HG02943 (cell line): Measurements from ENCODE around the gene SAE1.

Source experiments
- ATAC-seq: cut with Tn5 transposase; IDR thresholded peaks from one replicate; pipeline ENCODE4 v1.9.1; 2021; ENCODE audit warnings: mild to moderate bottlenecking, low read depth, moderate library complexity; ENCODE audit not compliant: unreplicated experiment

Gene SAE1

DNA sequence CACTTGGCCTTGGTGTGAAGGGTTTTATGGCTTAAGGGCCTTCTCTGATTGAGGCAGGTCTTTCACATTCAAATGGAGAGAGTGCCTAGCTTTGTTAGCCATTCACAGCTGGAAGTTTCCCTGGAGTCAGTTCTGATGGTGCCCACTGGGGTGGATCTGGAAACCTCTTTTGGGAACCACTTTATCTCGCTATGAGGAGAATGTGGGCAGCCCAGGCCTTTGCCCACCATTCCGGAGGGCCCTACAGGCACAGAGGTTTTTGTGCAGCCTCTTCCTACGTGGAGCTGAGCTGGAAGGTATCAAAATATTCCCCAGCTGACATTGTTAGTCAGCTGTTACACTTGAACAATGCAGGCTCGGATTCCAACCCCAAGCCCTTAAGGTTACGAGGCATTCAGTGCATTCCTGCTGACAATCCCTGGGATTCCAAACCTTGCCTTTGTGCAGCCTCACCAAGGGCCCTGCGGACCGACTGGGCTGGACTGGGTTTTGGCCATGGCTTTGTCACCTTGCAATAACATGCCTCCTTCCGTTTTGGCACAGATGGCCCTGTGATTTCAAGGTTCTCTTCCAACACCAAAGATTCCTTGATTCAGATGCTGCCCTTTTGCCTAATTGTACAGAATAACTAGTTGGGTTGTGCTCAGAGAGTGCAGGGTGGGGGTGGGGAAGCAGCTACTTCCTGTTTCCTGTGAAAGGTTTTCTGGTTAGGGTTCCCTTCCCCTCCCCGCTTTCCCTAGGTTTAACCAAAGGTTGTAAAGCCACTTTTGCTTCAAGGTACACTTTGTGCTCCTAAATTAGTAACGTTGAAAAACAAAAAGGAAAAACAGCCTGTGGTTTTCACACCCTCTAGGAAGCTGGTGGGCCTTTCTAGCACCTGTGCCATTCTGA, 27.0 kb downstream of the SAE1 start:
- no peak for ATAC-seq

DNA sequence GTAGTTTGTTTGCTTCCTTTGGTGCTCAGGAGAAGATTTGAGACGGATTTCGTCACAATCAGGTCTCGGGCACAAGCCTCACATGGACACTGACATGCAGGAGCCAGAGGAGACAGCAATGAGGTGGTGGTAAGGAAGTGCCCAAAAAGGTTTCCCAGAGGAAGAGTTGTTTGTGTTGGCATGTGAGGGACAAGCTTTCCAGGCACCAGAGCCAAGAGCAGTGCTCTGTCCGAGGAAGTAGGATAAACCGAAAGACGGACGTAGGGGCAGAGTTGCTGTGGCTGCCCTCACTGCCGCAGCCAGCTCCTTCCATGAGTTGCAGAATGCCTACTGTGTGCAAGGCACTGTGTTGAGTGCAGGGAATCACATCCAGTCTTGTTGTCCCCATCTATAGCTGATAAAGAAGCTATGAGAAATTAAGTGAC, 27.7 kb downstream of the SAE1 start:
- ATAC-seq, result no peak

DNA sequence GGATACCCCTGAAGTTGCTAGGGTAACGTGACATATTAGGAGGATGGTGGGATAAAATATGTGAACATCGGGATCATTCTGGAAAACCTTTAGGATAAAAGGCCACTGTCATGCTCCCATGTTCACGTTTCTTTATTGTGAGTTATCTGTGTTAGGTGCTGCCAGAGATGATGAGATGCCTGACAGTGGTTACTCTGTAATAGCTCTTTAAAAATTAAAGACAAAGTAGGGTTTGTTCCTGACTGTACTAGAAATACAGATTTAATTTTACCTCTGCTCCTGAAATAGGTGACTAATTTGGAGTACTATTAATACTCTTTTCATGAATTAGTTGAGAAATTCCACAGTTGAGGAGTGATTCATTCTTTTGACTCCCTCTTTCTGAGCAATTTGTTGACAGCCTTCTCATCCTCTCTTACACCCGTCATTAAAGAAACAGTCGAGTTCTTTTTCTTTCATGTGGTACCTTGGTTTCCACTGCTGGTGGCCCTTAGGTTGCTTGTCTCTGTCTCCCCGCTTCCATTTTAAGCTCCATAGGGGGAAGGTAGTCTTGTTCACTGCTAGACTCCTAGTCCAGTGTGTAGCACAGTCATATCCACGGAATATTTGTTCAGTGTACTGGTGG, 28.4 kb downstream of the SAE1 start:
- no peak for ATAC-seq

DNA sequence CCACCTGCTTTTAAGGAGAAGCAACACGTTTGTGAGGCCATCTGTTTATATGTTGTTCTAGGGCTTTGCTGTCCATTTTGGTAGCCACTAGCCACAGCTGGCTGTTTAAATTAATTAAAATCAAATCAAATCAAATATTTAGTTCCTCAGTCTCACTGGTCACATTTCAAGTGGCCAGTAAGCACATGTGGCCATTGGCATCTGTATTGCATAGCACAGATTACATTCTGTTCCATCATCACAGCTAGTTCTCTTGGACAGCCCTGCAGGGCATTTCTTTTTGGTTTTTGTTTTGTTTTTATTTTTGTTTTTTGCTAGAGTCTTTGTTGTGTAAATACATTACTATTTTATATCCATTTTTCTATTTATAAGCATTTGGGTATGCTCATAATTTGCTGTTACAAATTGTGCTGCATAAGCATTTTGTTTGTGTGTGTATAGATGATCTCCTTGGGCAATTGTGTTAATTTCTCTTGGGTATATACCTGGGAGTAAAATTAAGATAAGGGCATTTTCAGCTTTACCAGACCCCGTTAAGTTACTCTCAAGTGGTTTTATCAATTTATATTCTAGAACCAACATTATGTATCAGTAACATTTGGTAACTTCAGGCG, 31.3 kb downstream of the SAE1 start:
- ATAC-seq, result no peak

DNA sequence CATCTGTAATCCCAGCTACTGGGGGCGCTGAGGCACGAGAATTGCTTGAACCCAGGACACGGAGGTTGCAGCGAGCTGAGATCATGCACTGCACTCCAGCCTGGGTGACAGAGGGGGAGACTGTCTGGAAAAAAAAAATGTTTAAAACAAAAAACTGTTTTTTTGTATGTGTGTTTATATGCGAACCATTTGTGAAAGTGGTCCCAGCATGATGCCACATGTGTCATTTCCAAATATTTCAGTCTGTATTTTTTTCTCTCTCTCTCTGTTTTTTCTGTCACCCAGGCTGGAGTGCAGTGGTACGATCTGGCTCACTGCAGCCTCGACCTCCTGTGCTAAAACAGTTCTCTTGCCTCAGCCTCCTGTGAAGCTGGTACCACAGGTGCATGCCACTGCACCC, 37.4 kb downstream of the SAE1 start:
- no peak for ATAC-seq

DNA sequence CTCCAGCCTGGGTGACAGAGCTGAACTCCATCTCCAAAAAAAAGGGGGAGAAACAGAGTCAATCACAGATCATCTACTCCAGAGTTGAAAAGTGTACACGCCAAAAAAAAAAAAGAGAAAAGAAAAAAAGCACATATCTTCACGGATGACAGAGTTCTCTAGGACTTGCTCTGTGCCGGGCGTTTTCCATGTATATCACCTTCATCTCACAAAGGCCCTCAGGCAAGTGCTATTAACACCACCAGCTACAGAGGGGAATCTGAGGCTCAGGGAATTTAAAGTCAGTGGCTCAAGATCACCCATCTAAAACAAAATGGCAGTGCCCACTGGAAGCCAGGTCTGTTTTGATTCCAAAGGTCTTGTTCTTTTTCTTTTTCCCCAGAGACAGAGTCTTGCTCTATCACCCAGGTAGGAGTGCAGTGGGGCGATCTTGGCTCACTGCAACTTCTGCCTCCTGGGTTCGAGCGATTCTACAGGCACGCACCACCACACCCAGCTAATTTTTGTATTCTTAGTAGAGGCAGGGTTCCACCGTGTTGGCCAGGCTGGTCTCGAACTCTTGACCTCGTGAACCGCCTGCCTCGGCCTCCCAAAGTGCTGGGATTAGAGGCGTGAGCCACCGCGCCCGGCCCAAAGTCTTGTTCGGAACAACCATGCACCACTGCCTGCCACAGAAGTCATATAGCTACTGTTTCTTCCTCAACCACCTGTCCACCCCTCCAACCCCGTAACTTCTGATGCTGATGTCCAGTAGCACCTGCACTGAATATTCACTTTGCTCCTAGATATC, 42.2 kb downstream of the SAE1 start:
- no peak for ATAC-seq

DNA sequence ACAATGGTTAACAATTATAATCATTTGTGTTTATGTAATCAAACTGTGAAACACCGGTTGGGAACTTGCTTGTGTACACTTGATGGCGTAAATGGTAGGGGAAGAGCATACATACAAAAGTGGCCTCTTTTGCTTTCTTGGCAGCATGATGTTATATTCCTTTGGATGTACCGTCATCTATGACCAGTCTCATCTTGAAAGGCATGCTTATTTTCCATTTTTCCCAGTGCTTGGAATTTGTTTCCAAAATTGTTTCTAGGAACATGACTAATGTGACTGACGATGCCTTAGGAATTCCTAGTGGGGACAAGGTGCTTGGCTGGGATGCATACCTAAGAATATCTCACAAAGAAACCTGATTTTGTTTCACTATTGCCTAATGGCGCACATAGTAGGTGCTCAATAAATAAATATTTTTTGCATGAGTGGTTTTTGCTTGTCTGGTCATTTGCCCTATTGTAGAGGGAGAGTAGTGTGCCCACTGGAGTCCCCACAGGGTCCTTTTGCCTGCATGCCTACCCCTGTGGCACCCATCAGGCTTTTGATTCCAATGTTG, 45.5 kb downstream of the SAE1 start:
- no peak for ATAC-seq

DNA sequence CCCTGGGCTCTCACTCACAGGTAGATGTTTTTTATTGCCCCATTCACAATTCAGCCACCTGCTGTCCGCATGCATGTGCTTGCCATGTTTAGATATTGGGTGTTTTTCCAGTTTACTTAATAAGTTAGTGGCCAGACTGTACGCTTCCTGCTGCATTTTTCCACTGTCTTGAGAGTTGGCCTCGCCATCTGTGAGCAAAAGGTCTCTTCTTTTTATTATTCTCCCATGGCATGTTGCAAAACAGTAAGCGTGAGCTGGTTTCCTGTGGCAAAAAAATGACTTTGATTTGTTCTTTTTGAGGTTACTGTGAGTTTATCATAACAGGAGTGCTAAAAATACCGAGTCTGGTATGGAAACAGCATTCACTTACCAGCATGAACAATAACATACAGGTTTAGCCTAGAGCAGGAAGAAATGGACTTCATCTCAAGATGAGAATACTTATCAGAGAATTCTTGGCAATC, 46.0 kb downstream of the SAE1 start:
- ATAC-seq, result no peak

DNA sequence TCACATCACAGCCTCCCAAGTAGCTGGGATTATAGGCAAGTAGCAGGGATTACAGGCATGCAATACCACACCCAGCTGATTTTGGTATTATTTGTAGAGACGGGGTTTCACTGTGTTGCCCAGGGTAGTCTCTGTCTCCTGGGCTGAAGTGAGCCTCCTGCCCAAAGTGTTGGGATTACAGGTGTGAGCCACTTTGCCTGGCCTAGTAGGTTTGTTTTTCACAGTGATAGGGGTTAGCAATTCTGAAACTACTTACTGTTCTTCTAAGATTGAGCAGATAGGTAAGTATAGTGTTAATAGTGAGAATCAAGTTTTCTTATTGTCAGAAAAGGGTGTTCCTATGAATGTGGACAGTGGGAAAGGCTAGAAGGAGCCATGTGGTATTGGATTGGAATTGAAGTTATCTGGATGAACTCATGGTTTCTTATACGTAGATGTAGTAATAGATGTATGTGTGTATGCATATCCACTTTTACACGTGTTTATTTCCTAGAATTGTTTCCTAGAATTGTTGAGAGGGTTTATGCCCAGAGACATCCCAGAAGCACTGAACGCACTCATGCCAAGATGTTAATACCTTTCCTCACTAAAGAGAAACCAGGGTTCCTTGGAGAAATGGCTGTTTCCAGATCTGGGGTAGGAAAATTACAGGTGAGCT, 49.1 kb downstream of the SAE1 start:
- no peak for ATAC-seq

DNA sequence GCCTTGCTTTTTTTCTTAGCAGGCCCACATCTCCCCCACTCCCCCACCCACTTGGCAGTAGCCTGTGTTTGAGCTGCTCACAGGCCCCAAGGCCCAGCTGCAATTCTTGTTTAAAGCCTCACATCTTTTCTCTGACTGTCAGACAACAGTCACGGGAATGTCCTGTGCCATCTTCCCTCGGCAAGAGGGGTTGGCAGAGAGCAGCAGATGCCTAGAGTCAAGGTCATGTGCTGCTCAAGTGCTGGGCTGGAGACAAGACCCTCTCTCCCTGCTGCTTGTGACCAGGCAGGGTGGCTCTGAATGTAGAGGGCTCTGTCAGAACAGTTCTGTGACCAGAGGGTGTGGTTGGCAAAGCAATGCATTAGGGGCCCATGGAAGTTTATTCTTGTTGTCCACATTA, 53.0 kb downstream of the SAE1 start:
- ATAC-seq, result no peak

DNA sequence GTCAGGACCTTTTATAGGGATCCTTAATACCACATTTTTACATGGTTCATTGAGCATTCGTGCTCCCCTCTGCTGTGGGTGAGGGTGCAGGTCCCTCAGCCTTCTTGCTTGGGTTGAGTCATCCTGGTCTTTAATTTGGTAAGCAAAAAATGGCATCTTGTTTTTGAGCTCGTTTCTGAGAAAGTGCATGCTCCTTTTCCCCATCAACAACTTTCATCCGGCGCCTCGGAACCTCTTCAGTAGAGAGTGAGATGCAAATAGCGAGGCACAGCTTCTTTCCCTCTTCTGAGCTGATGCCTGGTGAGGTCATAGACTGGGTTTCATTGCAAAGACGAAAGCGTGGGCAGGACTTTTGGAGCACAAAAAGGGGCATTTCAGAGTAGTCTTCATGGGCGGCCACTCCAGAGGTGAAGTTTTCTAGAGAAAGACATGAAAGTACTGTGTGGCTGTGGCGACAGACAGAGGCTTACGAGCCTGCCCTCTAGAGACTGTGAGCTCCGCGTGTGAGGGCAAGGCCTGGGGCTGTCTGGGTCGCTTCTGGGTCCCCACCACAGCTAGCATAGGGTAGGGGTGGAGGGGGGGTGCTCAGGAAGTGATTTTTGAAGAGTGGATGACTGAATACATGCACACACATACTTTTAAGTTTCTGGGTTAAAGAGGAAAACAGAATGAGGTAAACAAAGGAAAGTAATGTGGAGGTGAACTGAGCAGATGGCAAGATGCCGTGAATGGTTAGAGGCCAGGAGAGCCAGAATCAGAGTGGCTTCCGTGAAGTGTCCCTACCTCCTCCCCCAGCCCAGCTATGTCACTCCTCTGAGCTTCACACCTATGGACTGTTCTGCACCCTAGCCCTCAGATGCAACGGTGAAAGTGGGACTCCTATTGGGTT, 56.1 kb downstream of the SAE1 start:
- peak; percentile 77 for ATAC-seq

DNA sequence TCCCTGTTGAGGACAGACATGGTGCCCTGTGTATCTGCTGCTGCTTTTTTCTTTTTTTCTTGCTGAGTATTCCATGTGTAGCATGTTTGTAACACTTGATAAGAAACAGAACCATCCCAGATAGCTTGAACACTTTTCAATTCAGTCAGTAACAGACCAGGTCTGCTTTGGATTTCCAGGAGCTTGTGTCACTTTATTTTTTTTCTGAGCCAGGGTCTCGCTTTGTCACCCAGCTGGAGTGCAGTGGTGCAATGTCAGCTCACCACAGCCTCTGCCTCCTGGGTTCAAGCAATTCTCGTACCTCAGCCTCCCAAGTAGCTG, 56.7 kb downstream of the SAE1 start:
- no peak for ATAC-seq

DNA sequence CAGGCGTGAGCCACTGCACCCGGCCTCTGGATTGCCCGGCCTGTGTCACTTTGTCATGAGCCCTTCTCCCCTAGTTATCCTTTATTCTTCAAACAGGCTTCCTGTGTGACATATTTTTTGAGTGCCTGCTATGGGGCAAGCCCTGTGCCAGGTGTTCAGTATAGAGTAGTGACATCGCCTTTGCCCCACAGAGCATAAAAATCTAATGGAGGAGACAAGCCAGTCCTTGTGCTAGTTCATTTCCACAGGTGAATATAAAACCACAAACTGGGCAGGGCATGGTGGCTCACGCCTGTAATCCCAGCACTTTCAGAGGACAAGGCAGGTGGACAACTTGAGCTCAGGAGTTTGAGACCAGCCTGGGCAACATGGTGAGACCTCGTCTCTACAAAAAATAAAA, 57.2 kb downstream of the SAE1 start:
- ATAC-seq, result no peak

DNA sequence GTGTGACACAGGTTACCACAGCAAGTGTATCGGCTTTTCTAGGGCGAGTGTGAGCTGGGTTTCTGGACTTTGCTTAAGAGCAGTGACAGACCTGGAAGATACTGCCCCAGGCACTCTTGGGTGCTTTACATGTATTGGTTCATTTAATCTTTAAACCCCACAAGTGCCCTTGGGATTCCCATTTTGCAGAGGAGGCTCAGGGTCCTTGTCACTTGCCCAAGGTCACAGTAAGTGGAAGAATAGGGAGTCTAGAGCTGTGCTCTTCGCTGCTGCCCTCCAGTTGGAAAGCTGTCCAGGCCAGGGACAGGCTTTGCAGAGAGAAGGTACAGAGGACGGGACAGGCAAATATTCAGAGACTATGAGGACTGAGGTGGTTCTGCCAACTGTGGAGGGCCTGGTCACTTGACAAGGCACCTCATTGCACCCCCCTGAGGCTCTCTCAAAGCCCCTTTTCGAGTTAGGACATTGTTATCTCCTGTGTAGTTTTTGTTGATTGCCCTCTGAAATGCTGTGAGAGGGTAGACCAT, 57.9 kb downstream of the SAE1 start:
- ATAC-seq, result no peak

DNA sequence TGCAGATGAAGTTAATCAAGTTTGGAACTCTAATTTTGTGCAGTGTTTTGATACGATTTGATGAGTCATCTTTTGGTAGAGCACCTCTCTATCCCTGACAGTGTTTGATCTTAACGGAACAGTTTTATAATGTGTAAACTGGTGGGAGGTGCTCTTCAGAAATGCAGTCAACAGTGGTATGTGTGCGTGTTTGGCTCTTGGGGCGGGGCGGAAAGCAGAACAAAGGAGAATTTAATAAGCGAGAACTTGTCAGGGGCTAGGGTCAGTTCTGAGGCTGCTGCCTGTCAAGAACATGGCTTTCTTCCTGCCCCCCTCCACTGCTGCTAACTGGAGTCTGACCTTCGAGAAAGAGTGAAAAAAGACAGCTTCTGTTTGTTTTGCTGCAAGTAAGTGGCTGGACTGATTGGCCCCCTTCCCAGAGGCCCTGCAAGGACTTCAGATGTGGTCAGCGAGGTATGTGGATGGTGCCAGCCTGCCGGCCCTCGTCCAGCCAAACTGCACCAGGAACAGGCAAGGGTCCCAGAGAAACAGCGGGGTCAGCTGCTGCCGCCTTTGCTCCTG, 59.6 kb downstream of the SAE1 start:
- ATAC-seq, result no peak

DNA sequence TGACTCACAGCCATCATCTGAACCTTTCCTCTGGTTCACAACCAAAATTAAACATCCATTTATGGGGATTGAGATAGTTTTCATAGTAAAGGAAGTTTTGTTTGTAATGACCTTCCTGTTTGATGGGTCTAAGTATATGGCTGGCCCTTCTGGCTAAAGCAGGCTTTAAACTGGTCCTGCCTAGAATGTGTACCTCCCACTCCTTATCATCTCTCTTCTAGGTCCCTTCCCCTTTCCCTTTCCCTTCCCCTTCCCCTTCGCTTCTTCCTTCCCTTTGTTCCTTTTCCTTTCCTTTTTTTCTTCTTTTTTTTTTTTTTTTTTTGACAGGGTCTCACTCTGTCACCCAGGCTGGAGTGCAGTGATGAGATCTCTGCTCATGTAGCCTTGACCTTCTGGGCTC, 64.8 kb downstream of the SAE1 start:
- no peak for ATAC-seq

DNA sequence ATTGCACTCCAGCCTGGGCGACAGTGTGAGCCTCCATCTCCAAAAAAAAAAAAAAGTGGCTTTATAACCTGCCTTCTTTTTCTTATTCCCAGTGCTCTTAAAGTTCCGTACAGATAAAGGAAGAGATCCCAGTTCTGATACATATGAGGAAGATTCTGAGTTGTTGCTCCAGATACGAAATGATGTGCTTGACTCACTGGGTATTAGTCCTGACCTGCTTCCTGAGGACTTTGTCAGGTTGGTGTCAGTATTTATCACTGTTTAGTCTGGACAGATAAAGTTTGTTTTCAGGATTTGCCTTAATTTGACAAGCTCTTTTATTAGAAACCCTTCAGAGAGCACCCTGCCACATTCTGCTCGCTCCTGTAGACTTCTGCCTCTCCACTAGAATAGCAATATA, 66.5 kb downstream of the SAE1 start:
- no peak for ATAC-seq

DNA sequence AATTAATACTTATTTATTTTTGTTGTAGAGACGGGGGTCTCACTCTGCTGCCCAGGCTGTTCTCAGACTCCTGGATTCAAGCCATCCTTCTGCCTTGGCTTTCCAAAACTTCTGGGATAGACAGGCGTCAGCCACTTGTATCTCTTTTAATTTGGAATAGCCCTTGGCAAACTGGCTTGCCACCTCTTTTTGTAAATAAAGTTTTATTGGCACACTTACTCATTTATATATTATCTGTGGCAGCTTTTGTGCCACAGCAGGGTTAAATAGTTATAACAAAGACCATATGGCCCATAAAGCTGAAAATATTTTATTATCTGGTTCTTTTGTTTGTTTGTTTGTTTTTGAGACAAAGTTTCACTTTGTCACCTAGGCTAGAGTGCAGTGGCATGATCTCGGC, 69.9 kb downstream of the SAE1 start:
- ATAC-seq, result no peak

DNA sequence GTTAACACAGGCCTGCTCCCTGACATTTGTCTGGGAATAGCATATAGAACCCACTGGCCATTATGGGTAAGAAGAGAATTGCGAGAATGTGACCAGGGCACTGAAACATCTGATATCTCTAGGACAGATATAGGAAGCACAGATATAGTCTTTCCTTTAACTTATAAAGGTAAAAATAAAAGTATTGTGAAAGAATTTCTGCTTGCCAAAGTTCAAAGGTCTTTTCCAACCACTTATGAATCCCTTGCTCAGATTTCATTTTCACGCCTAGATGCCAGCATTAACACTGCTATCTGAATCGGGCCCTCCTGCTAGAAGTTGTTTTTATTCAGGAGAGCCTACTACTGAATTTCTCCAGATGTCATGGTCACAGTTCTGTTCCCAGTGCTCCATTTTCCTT, 72.6 kb downstream of the SAE1 start:
- ATAC-seq, result no peak
